Measurements from ENCODE around the gene MAP3K14.

The MAP3K14 gene

GRCh38 chr17:45298546-45299285 is 18.1 kb downstream of the MAP3K14 start:
- no peak for DNase-seq

GRCh38 chr17:45296833-45297124 is 20.0 kb downstream of the MAP3K14 start:
- peak; percentile 54 for DNase-seq

- DNase-seq, result no peak
Observed at GRCh38 chr17:45296003-45296832, 20.6 kb downstream of the MAP3K14 start.

GRCh38 chr17:45294506-45294905 is 22.3 kb downstream of the MAP3K14 start:
- no peak for DNase-seq

- DNase-seq, result no peak
Observed at GRCh38 chr17:45293413-45294211, 23.2 kb downstream of the MAP3K14 start.

- DNase-seq, result no peak
Observed at GRCh38 chr17:45292696-45293412, 24.0 kb downstream of the MAP3K14 start.

- no peak for DNase-seq
Observed at GRCh38 chr17:45291171-45291805, 25.5 kb downstream of the MAP3K14 start.

- DNase-seq, result no peak
Observed at GRCh38 chr17:45290269-45290765, 26.5 kb downstream of the MAP3K14 start.

- DNase-seq, result no peak
Observed at GRCh38 chr17:45289301-45290268, 27.2 kb downstream of the MAP3K14 start.

GRCh38 chr17:45288825-45289224 is 28.0 kb downstream of the MAP3K14 start:
- peak; percentile 26 for DNase-seq

- DNase-seq, result no peak
Observed at GRCh38 chr17:45287526-45288500, 29.0 kb downstream of the MAP3K14 start.

GRCh38 chr17:45286286-45286685 is 30.5 kb downstream of the MAP3K14 start:
- DNase-seq, result no peak

GRCh38 chr17:45284176-45285140 is 32.4 kb downstream of the MAP3K14 start:
- no peak for DNase-seq

GRCh38 chr17:45283711-45284110 is 33.1 kb downstream of the MAP3K14 start:
- DNase-seq, result no peak

- DNase-seq, result peak; percentile 72
Observed at GRCh38 chr17:45282683-45283644, 33.9 kb downstream of the MAP3K14 start.

- DNase-seq, result no peak
Observed at GRCh38 chr17:45279898-45280297, 36.9 kb downstream of the MAP3K14 start.

GRCh38 chr17:45277992-45278391 is 38.8 kb downstream of the MAP3K14 start:
- no peak for DNase-seq

Data from NCI-H2029 treated with DMSO at 0.1 percent for 48 hours (cell line).